IPS-NIHi7 (cell line): Measurements from ENCODE around the gene SEZ6.

Experiments
- DNase-seq: peaks from one replicate; pipeline ENCODE4 v3.0.0; 2012; ENCODE audit warnings: mixed read lengths; ENCODE audit errors: extremely low spot score

The SEZ6 gene, protein sequence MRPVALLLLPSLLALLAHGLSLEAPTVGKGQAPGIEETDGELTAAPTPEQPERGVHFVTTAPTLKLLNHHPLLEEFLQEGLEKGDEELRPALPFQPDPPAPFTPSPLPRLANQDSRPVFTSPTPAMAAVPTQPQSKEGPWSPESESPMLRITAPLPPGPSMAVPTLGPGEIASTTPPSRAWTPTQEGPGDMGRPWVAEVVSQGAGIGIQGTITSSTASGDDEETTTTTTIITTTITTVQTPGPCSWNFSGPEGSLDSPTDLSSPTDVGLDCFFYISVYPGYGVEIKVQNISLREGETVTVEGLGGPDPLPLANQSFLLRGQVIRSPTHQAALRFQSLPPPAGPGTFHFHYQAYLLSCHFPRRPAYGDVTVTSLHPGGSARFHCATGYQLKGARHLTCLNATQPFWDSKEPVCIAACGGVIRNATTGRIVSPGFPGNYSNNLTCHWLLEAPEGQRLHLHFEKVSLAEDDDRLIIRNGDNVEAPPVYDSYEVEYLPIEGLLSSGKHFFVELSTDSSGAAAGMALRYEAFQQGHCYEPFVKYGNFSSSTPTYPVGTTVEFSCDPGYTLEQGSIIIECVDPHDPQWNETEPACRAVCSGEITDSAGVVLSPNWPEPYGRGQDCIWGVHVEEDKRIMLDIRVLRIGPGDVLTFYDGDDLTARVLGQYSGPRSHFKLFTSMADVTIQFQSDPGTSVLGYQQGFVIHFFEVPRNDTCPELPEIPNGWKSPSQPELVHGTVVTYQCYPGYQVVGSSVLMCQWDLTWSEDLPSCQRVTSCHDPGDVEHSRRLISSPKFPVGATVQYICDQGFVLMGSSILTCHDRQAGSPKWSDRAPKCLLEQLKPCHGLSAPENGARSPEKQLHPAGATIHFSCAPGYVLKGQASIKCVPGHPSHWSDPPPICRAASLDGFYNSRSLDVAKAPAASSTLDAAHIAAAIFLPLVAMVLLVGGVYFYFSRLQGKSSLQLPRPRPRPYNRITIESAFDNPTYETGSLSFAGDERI

DNA sequence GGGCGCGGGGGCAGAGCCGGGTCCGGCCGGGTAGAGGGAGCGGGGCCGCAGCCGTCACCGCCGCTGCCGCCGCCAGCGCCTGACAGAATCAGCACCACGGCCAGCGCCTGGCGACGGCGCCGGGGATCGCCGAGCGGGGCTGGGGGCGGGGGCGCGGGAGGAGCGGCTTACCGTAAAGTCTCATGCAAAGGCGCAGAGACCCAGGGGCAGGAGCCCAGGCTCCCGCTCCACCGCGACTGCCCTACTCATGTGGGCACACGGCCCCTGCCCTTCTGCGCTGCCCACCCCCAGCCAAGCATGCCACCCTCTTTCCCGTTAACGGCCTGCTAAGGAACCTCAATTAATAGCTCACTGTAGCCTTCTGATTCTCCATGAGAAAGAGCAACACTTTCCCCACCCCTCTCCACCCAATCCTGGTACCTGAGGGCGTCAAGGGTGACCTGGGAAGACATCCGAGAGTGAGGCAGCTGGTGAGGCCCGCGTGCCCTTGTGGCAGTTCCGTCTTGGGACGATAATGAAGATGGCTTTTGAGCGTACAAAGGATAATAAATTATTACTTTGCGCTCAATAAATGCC, at the start of gene SEZ6:
Gene SEZ6, minus strand, starts transcription at position 98 of the 576 bp plus-strand sequence. CDS start 164 bp downstream, outside the sequence.
- peak; percentile 91 for DNase-seq

DNA sequence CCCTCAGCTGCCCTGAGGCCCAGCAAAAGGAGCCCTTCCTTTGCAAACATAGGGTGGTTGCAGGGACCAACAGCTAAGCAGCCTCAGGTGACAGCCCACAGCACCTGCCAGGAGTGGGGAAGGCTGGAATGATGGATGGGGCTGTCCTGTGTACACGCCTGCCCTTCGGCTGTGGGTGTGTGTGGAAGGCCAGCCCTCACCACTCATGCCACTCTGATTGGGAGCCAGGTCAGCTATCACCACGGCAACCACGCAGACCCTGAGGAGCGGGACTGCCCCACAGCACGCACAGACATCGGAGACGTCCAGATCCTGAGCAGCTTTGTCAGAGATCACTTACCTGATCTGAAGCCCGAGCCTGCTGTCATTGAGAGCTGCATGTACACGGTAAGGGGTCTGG, 49.0 kb upstream of the SEZ6 start:
- no peak for DNase-seq

DNA sequence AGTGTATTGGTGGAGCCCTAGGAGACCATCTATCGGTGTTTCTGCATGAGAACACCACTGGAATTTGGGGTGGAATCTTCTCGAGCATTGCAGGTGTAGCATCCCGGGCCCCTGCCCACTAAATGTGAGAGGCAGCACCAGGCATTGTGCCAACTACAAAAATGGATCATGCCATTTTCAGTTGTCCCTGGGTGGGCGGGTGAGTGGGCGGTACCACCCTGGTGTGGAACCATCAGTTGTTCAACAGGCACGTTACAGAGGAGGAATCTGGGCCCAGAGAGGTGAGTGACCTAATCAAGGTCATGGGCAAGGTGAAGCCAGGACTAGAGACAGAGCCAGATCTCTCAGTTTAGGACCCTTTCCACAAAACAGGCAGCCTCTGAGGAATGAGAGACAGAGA, 45.9 kb upstream of the SEZ6 start:
- no peak for DNase-seq

DNA sequence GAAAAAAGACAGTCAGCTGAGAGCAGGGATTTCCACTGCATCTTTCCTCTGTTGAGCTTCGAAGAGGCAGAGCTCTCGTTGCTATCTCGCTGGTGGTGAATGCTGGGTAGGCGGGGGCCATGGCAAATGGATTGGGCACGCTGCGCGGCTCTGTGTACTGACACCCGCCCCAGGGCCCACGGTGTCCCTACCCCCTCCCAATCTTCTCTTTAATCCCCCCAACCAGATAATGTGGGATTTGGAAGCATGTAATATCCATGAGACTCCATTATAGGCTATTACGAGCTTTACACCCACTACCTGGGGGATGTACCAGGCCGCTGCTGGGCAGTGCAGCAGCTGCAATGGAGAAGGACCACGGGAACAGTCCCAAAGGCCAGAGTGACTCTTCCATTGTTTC, 45.4 kb upstream of the SEZ6 start:
- no peak for DNase-seq

DNA sequence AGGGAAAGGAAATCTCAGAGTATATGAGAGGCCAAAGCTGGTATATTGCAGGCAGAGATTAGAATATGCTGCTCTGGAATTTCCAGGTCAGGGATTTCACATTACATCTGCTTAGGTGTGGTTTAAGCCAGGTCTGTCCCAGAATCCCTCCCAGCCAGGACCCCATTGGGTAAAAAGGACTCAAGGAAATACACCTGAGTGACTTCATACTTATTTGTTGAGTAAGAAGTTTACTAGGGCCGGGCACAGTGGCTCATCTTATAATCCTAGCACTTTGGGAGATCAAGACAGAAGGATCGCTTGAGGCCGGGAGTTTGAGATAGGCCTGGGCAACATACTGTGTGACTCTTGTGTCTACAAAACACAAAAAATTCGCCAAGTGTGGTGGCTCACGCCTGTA, 44.3 kb upstream of the SEZ6 start:
- DNase-seq, result no peak

DNA sequence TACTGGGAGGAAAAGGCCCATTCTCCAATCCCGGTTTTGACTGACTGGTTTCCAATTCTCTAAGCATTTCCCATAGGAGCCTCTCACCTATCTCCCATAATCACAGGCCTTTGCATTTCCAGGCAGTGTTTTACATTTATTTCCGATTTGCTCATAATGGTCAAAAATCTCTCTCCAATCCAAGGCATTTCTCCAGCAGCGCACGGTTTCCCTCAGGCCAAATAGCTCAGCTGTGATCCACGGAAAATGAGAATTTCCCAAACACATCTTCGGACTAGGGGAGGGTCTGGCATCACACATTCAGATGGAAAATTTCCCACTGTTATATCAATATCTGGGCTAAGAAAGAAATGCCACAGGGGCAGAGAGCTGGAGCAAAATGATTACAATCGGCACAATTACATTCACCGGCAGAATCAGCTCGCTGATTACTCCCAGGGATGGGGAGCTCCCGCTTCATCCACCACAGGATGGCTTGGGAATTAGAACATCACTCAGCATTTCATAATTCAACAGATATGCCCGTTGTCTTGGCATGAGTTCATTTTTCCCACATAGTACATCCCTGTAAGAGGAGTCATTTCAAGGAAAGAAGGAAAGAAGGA, 43.8 kb upstream of the SEZ6 start:
- no peak for DNase-seq

DNA sequence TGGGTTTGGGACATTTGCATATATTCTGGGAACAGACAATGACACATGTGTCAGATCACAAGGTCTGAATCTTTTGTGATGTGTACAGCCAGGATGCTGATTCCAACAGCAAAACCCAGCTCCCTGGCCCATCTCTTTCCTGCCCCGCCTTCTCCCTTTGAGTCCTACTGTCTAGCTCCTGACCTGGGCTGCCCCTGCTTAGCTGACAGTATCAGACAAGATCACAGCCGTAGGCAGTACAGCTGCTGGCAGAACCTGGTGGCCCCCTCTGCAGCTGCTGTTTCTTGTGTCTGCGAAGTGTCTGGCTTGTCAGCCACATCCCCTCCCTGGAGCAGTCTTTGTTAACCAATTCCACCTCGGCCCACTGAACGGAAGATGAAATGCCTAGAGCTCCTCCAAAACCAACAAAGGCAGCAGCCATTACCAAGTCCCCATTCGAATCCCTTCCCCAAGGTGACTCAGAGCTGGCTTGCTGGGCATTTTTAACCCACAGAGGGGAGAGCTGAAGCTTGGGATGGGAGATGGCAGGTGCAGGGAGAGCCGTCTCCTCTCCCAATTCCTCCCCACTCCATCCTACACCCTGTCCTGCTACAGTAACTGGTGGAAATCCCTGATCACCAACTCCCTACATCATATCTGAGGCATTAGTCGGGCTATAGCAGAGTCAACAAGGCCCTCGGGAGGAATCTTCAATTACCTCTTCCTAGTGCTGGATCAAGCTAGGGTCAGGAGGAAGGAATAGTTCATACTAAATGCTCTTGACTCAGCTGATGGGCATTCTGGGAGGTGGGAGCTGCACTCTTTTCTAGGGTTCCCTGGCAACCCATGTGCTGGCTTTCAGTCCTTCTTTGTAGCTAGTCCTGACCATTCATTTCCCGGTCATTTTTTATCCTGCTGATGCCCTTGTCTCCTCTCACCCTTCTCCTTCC, 42.9 kb upstream of the SEZ6 start:
- DNase-seq, result no peak

DNA sequence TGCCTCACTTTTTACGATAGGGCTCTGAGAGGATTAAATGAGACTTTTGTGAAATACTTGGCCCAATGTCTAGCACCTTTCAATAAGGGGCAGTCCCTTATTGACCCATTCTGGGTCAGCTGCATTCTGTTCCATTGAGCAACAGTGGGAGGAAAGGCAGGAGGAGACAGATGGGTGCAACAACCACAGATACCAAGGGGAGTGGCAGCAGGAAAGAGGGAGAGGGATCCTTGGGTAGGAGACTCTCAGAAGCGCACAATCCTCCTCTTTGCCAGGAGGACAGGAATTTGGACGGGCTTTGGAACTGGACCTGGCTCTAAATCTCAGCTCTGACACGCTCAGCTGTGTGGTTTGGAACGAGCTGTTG, 40.6 kb upstream of the SEZ6 start:
- DNase-seq, result no peak

DNA sequence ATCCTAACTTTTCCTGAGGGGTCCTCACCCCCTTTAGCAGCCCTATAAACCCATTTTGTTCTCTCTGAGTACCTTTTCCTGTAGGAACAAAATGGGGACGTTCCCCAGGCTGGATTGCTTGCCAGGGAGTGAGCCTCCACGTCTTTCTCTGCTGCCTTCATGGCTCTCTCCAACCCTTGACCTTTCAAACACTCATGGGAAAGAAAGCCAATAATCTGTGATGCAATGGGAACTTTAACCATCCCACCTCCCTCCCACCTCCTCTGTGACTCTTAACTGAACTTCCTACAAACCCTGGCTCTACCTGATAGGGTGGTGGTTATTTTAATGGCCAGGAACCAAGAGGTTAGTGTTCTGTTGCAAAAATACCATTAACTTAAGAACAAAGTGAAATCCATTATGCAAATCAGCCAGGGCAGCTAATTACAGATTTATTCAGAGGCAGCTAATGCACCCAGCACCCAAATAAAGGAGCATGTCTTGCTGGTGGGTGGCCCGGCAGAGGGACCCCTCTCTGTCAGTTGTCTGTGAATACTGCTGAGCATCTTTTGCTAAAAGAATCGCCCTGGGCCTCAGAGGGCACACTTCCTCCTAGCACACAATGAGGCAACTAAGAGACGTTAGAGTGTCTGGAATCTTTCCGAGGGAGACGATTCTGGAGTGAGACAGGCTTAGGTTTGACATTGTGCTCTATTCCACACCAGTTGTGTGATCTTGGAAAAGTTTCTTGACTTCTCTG, 40.1 kb upstream of the SEZ6 start:
- no peak for DNase-seq

DNA sequence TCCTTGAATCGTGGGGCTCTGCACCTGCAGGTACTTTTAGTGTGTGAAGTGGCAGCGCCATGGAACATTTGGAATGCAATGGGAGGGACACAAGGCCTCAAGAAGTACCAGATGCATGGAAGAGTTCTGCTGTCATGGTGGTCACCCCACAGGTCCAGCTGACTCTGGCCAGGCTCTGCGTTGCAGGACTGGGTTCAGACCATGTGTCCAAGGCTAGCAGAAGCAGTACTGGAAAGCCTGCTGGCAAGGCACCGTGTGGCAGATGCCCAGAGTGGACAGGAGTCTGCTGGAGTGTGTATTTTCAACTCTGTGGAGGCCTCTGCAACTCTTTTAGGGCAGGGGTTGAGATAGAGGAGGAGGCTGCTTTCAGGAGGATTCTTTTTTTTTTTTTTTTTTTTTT, 39.2 kb upstream of the SEZ6 start:
- no peak for DNase-seq

DNA sequence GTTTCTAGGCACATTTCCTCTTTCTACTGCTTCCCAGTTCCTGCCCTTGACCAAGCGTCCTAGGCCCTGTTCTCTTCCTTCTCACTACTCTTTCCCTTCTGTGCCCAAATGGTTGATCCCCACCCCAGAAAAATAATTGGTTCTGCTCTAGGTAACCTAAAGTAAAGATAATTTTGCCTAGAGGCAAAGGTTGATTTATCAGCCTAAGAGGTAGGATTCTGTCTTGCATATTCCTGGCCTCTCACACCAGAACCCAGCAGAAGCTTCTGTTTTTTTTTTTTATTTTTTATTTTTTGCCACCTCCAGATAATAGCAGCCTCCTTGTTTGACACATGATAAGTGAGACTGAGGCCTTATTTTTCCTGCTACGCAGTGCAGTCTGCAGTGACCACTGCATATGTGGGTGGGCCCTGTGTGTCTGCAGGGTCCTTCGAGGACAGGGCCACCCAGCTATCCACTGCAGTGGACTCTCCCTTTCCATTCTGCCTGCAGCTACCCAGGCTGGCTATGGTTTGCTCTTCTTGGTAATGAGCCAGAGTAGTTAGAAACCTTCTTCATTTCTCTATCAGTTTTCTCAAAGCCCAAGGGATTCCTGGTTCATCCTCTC, 37.8 kb upstream of the SEZ6 start:
- no peak for DNase-seq

DNA sequence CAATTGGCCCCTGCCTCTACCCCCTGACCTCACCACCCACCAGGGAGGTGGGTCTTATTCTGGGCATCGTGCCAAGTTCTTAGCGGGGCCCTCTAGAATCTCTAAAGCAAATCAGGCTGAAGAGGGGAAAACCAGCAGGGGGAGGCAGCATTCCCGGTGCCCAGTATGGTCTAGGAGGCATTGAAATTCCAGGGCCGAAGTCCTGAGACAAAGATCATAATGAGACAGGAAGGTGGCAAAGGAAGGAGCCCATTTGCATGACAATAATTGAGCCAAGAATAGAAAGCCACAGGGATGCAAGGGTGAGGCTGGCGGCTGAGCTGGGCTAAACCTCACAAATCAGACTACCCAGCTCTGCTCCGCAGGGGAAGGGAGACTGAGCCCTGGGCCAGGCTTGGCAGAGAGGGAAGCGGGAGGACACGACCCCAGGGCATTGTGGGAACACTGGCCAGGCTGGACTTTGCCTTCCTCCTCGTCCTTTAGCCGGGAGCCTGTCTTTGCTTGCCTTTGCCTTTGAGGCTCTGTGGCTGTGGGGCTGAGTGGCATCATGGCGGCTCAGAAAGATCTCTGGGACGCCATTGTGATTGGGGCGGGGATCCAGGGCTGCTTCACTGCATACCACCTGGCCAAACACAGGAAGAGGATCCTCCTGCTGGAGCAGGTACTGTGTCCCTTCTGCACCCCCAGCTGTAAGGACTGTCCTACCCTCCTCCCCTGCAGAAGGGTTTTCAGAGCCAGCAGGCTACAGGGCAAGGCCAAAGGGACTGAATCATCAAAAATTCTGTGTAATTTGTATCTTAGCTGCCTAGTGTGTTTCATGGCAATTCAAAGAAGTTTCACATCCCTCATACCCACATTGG, 37.1 kb upstream of the SEZ6 start, which contains the start of gene PIPOX:
Gene PIPOX, plus strand, starts transcription at position 463 of the 860 bp plus-strand sequence. Its CDS starts 85 bp downstream, at position 548.
- peak; percentile 84 for DNase-seq

DNA sequence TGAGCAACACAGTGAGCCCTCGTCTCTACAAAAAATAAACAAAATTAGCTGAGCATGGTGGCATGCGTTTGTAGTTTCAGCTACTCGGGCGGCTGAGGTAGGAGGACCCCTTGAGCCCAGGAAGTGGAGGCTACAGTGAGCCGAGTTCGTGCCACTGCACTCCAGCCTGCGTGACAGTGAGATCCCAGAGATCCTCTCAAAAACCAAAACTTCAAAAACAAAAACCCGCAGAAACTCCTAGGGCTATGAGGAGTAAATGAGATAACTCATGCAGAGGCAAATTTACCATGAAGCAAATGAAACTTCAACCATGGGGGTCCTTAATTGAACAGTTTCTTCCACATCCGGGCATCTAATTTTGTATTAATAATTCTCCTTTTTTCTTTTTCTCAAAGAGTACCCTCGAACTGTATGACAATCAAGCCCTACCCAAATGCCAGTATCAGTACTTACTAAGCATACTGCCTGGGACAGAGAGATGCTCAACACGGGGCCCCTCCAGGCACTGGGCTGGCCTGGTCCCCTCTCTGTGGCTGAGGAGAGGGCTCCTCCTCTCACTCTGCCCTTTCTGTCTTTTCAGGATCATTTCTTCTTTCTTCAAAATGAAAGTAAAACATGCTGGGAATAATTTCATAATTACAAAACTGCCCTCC, 36.3 kb upstream of the SEZ6 start:
- no peak for DNase-seq

DNA sequence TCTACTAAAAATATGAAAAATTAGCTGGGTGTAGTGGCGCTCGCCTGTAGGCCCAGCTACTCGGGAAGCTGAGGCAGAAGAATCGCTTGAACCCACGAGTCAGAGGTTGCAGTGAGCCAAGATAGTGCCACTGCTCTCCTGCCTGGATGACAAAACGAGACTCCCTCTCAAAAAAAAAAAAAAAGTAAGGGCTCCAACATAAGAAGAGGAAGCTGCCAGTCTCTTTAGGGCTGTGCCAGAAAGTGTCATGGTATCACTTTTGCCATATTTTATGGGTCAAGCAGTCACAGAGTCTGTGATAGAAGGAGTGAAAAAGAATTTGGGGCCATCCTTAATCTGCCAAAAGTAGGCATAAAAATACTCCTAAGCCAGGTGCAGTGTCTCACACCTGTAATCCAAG, 35.7 kb upstream of the SEZ6 start:
- DNase-seq, result no peak

DNA sequence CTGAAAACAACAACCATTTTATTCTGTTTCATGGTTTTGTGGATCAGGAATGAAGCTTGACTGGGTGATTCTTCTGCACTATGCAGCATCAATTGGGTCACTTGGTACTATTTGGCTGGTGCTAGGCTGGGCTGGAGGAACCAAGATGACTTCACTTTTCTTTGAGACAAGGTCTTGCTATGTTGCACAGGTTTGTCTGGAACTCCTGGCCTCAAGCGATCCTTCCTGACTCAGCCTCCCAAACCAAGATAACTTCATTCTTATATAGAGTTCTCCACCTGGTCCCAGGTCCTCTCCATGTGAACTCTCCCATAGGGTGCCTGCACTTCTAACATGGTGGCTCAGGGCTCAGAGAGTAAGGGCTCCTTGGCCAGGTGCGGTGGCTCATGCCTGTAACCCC, 35.3 kb upstream of the SEZ6 start:
- no peak for DNase-seq

DNA sequence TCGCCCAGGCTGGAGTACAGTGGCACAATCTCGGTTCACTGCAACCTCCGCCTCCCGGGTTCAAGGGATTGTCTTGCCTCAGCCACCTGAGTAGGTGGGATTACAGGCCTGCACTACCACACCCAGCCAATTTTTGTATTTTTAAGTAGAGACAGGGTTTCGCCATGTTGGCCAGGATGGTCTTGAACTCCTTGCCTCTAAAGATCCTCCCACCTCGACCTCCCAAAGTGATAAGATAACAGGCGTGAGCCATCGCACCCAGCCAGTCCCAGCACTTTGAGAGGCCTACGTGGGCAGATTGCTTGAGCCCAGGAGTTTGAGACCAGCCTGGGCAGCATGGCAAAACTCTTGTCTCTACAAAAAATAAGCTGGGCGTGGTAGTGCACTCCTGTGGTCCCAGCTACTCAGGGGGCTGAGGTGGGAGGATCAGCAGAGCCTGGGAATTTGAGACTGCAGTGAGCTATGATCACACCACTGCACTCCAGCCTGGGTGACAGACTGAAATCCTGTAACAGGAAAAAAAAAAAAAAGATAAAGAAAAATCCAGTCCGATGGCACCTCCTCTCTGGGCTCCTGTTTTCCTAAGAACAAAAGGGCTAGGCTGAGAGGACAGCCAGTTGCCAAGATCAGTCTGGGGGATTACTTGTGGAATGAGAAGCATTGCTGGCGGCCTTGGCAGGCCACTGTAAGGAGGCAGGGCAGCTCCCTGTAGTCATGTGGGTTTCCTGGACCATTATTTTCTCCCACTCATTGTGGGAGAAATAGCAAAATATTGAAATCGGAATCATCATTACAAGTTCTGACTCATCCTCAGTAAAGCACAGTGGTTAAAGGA, 34.1 kb upstream of the SEZ6 start:
- no peak for DNase-seq

DNA sequence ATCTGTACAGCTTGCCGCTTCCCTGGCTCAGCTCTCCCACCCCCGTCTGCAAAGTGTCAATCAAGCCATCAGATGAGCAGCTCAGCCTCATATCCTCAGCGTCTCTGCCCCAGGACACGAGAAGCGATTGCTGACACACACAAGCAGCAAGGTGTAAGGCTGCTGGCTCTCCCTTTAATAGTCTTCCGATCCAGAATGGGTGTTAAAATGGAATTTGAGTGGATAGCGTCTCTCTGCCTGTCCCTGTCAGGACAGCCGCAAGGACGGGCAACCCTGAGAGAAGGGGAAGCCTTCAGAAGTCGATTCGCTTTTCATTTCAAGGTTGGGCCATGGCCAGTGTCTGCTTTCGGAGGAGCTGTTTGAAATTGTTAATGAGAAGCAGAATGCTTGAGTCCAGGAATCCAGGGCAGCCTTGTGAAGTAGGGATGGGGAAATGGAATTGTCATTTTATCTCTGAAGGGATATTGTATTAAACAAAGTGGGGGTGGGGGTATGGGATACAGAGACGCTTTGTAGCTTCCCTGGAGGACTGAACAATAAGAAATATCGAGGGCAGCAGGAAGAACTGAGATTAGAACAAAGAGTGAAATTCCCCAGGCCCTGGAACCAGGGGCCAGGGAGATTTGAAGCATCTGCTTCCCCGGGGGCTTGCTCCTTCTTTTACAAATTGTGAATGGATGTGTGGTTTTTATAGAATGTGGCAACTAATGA, 32.4 kb upstream of the SEZ6 start:
- no peak for DNase-seq
